GM19468 (cell line): ENCODE results near the gene TP53BP1.
"Not testable (repeated sequence)": the region's sequence is repeated elsewhere in the genome, so short reads cannot be mapped to it uniquely, and the experiment has no call there.

Source experiments
- ATAC-seq: cut with Tn5 transposase; IDR thresholded peaks from one replicate; pipeline ENCODE4 v1.9.1; 2021; ENCODE audit warnings: mild to moderate bottlenecking, moderate library complexity, moderate number of reproducible peaks; ENCODE audit not compliant: unreplicated experiment; ENCODE audit errors: extremely low read depth

TP53BP1 gene

GRCh38 chr15:43433661-43434303, 59.2 kb downstream of the TP53BP1 start:
- no peak for ATAC-seq

- no peak for ATAC-seq
Measured at GRCh38 chr15:43433165-43433564, 59.8 kb downstream of the TP53BP1 start.

GRCh38 chr15:43429687-43430086, 63.3 kb downstream of the TP53BP1 start:
- ATAC-seq, result no peak

- no peak for ATAC-seq
Measured at GRCh38 chr15:43423793-43424192, 69.2 kb downstream of the TP53BP1 start.

- ATAC-seq, result no peak
Measured at GRCh38 chr15:43420876-43421275, 72.1 kb downstream of the TP53BP1 start.

- no peak for ATAC-seq
Measured at GRCh38 chr15:43420435-43420834, 72.5 kb downstream of the TP53BP1 start.

- ATAC-seq, result no peak
Measured at GRCh38 chr15:43414196-43414595, 78.8 kb downstream of the TP53BP1 start.

GRCh38 chr15:43412096-43412495, 80.9 kb downstream of the TP53BP1 start:
- no peak for ATAC-seq

GRCh38 chr15:43410572-43411214, 82.3 kb downstream of the TP53BP1 start:
- ATAC-seq, result no peak

GRCh38 chr15:43408789-43409188, 84.2 kb downstream of the TP53BP1 start:
- ATAC-seq, result no peak

GRCh38 chr15:43406808-43407207, 86.1 kb downstream of the TP53BP1 start:
- no peak for ATAC-seq

GRCh38 chr15:43406189-43406588, 86.8 kb downstream of the TP53BP1 start:
- no peak for ATAC-seq

GRCh38 chr15:43404130-43404529, 88.8 kb downstream of the TP53BP1 start:
- no peak for ATAC-seq

- ATAC-seq, result no peak
Measured at GRCh38 chr15:43403616-43404015, 89.3 kb downstream of the TP53BP1 start.

GRCh38 chr15:43402255-43402654, 90.7 kb downstream of the TP53BP1 start:
- ATAC-seq, result no peak

GRCh38 chr15:43393592-43393991, 99.4 kb downstream of the TP53BP1 start:
- not testable (repeated sequence) for ATAC-seq

GRCh38 chr15:43390723-43391122, 102.2 kb downstream of the TP53BP1 start:
- ATAC-seq, result no peak

GRCh38 chr15:43383070-43383469, 109.9 kb downstream of the TP53BP1 start:
- ATAC-seq, result no peak

GRCh38 chr15:43382310-43382709, 110.6 kb downstream of the TP53BP1 start:
- no peak for ATAC-seq

- no peak for ATAC-seq
Measured at GRCh38 chr15:43378601-43379000, 114.4 kb downstream of the TP53BP1 start.

- ATAC-seq, result no peak
Measured at GRCh38 chr15:43376017-43376705, 116.8 kb downstream of the TP53BP1 start.
